ENCODE data around the gene DSCAM. TPM values are rescaled to one million over a fixed set of nuclear protein-coding genes. Genes with fewer than 3 reads are reported as not detected.
A peak's percentile ranks its signal among the peaks of the same experiment; 100 is the strongest.

The DSCAM gene
- total RNA-seq, 1 experiment from 2014 or later = 0.33 TPM

GRCh38 chr21:40845441-40845995 is 1.4 kb downstream of the DSCAM start:
- peak; percentile 27 for DNase-seq (ENCODE audit: unreplicated experiment)
- no TSS peak for BruUV-seq (replicated peaks)
- POLR2A ChIA-PET = interaction anchor here (0.6 to 1.2 kb wide), 5 partner anchors 10 to 439 kb away, joined by 3 read pairs; no protein-coding TSS in a partner anchor
- TF ChIP-seq CTCF (IDR thresholded peaks at IDR 0.05; ENCODE audit: unreplicated experiment) = no peak
- H3K4me1 Mint-ChIP-seq (ENCODE audit: insufficient read depth, unreplicated experiment) = peaks cover 6% of the 10 kb centered on the region
- no peaks in the 10 kb centered on the region for H3K9me3 Mint-ChIP-seq (ENCODE audit: unreplicated experiment)
- intact Hi-C loops (cut with micrococcal nuclease) = no loop called here
- peak overlapping the region; percentile 18 for H3K27ac Mint-ChIP-seq (ENCODE audit: low read depth, unreplicated experiment)
- peak overlapping the region; percentile 21 for H3K4me3 Mint-ChIP-seq (ENCODE audit: unreplicated experiment)
- CTCF ChIA-PET = interaction anchor here (0.6 to 0.7 kb wide), 4 partner anchors 10 to 1184 kb away, joined by 3 to 4 read pairs (median 4); no protein-coding TSS in a partner anchor
- no peaks in the 10 kb centered on the region for H3K36me3 Mint-ChIP-seq (ENCODE audit: insufficient read depth, unreplicated experiment)
- H3K27me3 Mint-ChIP-seq (ENCODE audit: insufficient read depth, unreplicated experiment) = no peaks in the 10 kb centered on the region

GRCh38 chr21:40844935-40845334 is 2.0 kb downstream of the DSCAM start:
- no peaks in the 10 kb centered on the region for H3K9me3 Mint-ChIP-seq (ENCODE audit: unreplicated experiment)
- BruUV-seq (replicated peaks) = no TSS peak
- H3K27ac Mint-ChIP-seq (ENCODE audit: low read depth, unreplicated experiment) = peak overlapping the region; percentile 18
- TF ChIP-seq CTCF (IDR thresholded peaks at IDR 0.05; ENCODE audit: unreplicated experiment) = no peak
- peaks cover 6% of the 10 kb centered on the region for H3K4me1 Mint-ChIP-seq (ENCODE audit: insufficient read depth, unreplicated experiment)
- H3K4me3 Mint-ChIP-seq (ENCODE audit: unreplicated experiment) = no peak overlapping the region
- H3K36me3 Mint-ChIP-seq (ENCODE audit: insufficient read depth, unreplicated experiment) = no peaks in the 10 kb centered on the region
- CTCF ChIA-PET = no interaction called here
- H3K27me3 Mint-ChIP-seq (ENCODE audit: insufficient read depth, unreplicated experiment) = no peaks in the 10 kb centered on the region
- intact Hi-C loops (cut with micrococcal nuclease) = no loop called here
- POLR2A ChIA-PET = interaction anchor here (0.6 to 1.2 kb wide), 3 partner anchors 42 to 93 kb away, joined by 3 read pairs; no protein-coding TSS in a partner anchor
- DNase-seq (ENCODE audit: unreplicated experiment) = peak; percentile 9

GRCh38 chr21:40842197-40842552 is 4.8 kb downstream of the DSCAM start:
- ChIA-PET CTCF (interaction anchor here (0.6 kb wide), 1 partner anchor 224 kb away, joined by 3 read pairs; no protein-coding TSS in a partner anchor), POLR2A (no interaction called here)

More at GRCh38 chr21:40842197-40842552, 4.8 kb downstream of the DSCAM start:
- no peaks in the 10 kb centered on the region for H3K36me3 Mint-ChIP-seq (ENCODE audit: insufficient read depth, unreplicated experiment)
- no peak for TF ChIP-seq CTCF (IDR thresholded peaks at IDR 0.05; ENCODE audit: unreplicated experiment)
- H3K27me3 Mint-ChIP-seq (ENCODE audit: insufficient read depth, unreplicated experiment) = no peaks in the 10 kb centered on the region
- no peak overlapping the region for H3K27ac Mint-ChIP-seq (ENCODE audit: low read depth, unreplicated experiment)
- no peaks in the 10 kb centered on the region for H3K9me3 Mint-ChIP-seq (ENCODE audit: unreplicated experiment)
- H3K4me3 Mint-ChIP-seq (ENCODE audit: unreplicated experiment) = no peak overlapping the region
- DNase-seq (ENCODE audit: unreplicated experiment) = no peak
- peaks cover 6% of the 10 kb centered on the region for H3K4me1 Mint-ChIP-seq (ENCODE audit: insufficient read depth, unreplicated experiment)
- BruUV-seq (replicated peaks) = no TSS peak
- intact Hi-C loops (cut with micrococcal nuclease) = no loop called here

All from MCF 10A (cell line).